ENCODE measurements around the gene GFOD1. TPM values are rescaled to one million over a fixed set of nuclear protein-coding genes. Genes with fewer than 3 reads are reported as not detected.
A peak's percentile ranks its signal among the peaks of the same experiment; 100 is the strongest.

Gene GFOD1
- polyA plus RNA-seq, 1 of the 3 experiments (the other 2 are of a cell fraction), result 1.6 TPM

DNA sequence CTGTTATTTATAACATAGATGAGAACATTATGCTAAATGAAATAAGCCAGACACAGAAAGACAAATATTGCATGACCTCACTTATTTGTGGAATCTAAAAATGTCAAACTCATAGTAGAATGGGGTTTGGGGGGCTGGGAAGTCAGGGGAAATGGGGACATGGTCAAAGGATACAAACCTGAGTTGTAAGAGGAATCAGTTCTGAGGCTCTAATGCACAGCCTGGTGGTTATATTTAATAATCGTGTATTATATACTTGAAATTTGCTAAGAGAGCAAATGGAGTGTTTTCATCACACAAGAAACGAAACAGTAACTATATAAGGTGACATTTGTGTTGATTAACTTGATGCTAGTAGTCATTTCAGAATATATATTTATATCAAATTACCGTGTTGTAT is 40.8 kb upstream of the GFOD1 start (continued):
- no peak for TF ChIP-seq EP300 (IDR thresholded peaks at IDR 0.05; ENCODE audit: borderline replicate concordance in 1 of 2, low read depth in 1 of 2, low read length in 1 of 2)
- no peak for TF ChIP-seq YY1 (IDR thresholded peaks at IDR 0.05; ENCODE audit: low read depth)
- no peak for TF ChIP-seq MEF2A (IDR thresholded peaks at IDR 0.05; ENCODE audit: borderline replicate concordance, low read depth)
- no peak for TF ChIP-seq EZH2phosphoT487 (IDR thresholded peaks at IDR 0.05; ENCODE audit: borderline replicate concordance, low read depth)
- TF ChIP-seq, protein P1, sequence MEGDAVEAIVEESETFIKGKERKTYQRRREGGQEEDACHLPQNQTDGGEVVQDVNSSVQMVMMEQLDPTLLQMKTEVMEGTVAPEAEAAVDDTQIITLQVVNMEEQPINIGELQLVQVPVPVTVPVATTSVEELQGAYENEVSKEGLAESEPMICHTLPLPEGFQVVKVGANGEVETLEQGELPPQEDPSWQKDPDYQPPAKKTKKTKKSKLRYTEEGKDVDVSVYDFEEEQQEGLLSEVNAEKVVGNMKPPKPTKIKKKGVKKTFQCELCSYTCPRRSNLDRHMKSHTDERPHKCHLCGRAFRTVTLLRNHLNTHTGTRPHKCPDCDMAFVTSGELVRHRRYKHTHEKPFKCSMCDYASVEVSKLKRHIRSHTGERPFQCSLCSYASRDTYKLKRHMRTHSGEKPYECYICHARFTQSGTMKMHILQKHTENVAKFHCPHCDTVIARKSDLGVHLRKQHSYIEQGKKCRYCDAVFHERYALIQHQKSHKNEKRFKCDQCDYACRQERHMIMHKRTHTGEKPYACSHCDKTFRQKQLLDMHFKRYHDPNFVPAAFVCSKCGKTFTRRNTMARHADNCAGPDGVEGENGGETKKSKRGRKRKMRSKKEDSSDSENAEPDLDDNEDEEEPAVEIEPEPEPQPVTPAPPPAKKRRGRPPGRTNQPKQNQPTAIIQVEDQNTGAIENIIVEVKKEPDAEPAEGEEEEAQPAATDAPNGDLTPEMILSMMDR (IDR thresholded peaks at IDR 0.05), result peak; percentile 32; the same call in 1 of the 2 replicates
- no peak for TF ChIP-seq GATA2 (CRISPR knock-in tag; IDR thresholded peaks at IDR 0.05)

DNA sequence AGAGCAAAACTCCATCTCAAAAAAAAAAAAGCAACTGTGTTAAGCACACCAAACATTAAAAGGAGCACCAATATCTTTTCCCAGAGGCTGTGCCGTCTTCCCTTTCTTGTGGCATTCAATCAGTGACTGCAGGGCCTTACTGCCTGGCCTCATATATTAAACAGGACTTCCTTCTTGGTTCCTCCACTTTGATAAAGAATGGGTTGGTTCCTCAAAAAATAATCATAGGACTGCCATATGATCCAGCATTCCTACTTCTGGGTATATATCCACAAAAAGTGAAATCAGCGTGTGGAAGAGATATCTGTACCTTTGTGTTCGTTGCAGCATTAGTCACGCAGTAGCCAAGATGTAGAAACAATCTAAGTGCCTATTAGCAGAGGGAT is 40.3 kb upstream of the GFOD1 start:
- H3K27me3 ChIP-seq (ENCODE audit: insufficient read depth), result no peaks in the 10 kb centered on the region
- WGBS (ENCODE audit: low lambda C conversion rate), result 97% methylated on average over 4 of the region's 4 CpGs
- no peak overlapping the region for H3K9ac ChIP-seq
- no peaks in the 10 kb centered on the region for H4K20me1 ChIP-seq (ENCODE audit: insufficient read depth)
- ChIA-PET CTCF (no interaction called here), POLR2A (no interaction called here)
- no peak overlapping the region for H3K4me3 ChIP-seq (ENCODE audit: low read depth in 2 of 2, low read length in 1 of 2)
- H3K4me1 ChIP-seq (ENCODE audit: control insufficient read depth in 1 of 2, insufficient read depth in 2 of 2, low read depth in 1 of 2, low read length in 1 of 2), result peaks cover 0 to 13% of the 10 kb centered on the region in 2 experiments; a peak in 2 of 4 replicates
- H3K9me2 ChIP-seq, result no peaks in the 10 kb centered on the region
- no peaks in the 10 kb centered on the region for H3K79me2 ChIP-seq (ENCODE audit: insufficient read depth)
- no peak overlapping the region for H3K27ac ChIP-seq (ENCODE audit: low read depth in 2 of 2, low read length in 1 of 2)
- H3F3A ChIP-seq (replicated peaks; ENCODE audit: insufficient read depth), result no peaks in the 10 kb centered on the region
- H2AFZ ChIP-seq (ENCODE audit: low read depth), result no peak overlapping the region
- TF ChIP-seq NFIC (IDR thresholded peaks at IDR 0.05; ENCODE audit: borderline replicate concordance), result no peak
- no peak for TF ChIP-seq SIN3A (IDR thresholded peaks at IDR 0.05; ENCODE audit: borderline replicate concordance, low read depth, low read length)
- TF ChIP-seq, protein P2, sequence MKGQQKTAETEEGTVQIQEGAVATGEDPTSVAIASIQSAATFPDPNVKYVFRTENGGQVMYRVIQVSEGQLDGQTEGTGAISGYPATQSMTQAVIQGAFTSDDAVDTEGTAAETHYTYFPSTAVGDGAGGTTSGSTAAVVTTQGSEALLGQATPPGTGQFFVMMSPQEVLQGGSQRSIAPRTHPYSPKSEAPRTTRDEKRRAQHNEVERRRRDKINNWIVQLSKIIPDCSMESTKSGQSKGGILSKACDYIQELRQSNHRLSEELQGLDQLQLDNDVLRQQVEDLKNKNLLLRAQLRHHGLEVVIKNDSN (IDR thresholded peaks at IDR 0.05; ENCODE audit: borderline replicate concordance, low read depth), result no peak
- TF ChIP-seq FOXJ3 (CRISPR knock-in tag; IDR thresholded peaks at IDR 0.05), result no peak
- no peak for TF ChIP-seq RFX5 (IDR thresholded peaks at IDR 0.05; ENCODE audit: low read length)
- no peaks in the 10 kb centered on the region for H3K36me3 ChIP-seq (replicated peaks in 1 of 2; ENCODE audit: control insufficient read depth in 1 of 2, insufficient read depth in 2 of 2, low read length in 1 of 2)
- H3K4me2 ChIP-seq, result no peak overlapping the region
- H3K9me3 ChIP-seq, result no peaks in the 10 kb centered on the region
- no peak for DNase-seq
